Trophoblast cell (in vitro differentiated cells and primary cell): ENCODE measurements around the gene ZMAT5.

ENCODE experiments used
- DNase-seq, 2 donors: peaks; one replicate each; pipeline ENCODE4 v3.0.0-alpha.2; 2016
- H2AFZ ChIP-seq: 2 replicates; pipeline ENCODE4 v1.6.1; 2013; ENCODE audit warnings: low read length, moderate library complexity, mild to moderate bottlenecking; ENCODE audit not compliant: insufficient read depth, poor library complexity
- H2AK5ac ChIP-seq: 2 replicates; pipeline ENCODE4 v1.6.1; 2013; ENCODE audit warnings: mild to moderate bottlenecking, low read length
- H2BK120ac ChIP-seq: 2 replicates; pipeline ENCODE4 v1.6.1; 2013; ENCODE audit warnings: low read length, mild to moderate bottlenecking, moderate library complexity; ENCODE audit not compliant: insufficient read depth, poor library complexity
- H2BK12ac ChIP-seq: 2 replicates; pipeline ENCODE4 v1.6.1; 2013; ENCODE audit warnings: mild to moderate bottlenecking, low read length, moderate library complexity
- H2BK5ac ChIP-seq: 2 replicates; pipeline ENCODE4 v1.6.1; 2013; ENCODE audit warnings: low read length, low read depth, moderate library complexity, mild to moderate bottlenecking; ENCODE audit not compliant: poor library complexity
- H3K14ac ChIP-seq: 2 replicates; pipeline ENCODE4 v1.6.1; 2013; ENCODE audit warnings: mild to moderate bottlenecking, low read length
- H3K18ac ChIP-seq: 2 replicates; pipeline ENCODE4 v1.6.1; 2013; ENCODE audit warnings: mild to moderate bottlenecking, low read length
- H3K23ac ChIP-seq: 2 replicates; pipeline ENCODE4 v1.6.1; 2013; ENCODE audit warnings: low read length
- H3K27ac ChIP-seq: 2 replicates; pipeline ENCODE4 v1.5.1; 2013; ENCODE audit warnings: low read depth, mild to moderate bottlenecking, inconsistent platforms, low read length, moderate library complexity
- H3K27me3 ChIP-seq: 2 replicates; pipeline ENCODE4 v1.6.1; 2013; ENCODE audit warnings: inconsistent platforms, mild to moderate bottlenecking, low read length, moderate library complexity; ENCODE audit not compliant: insufficient read depth
- H3K36me3 ChIP-seq, 2 experiments: 1 replicate in 1 of 2; 2 replicates in 1 of 2; pipeline ENCODE4 v1.6.1; 2013; ENCODE audit warnings: low read length in 2 of 2, mild to moderate bottlenecking in 2 of 2, moderate library complexity in 1 of 2; ENCODE audit not compliant: insufficient read depth in 2 of 2, control insufficient read depth in 1 of 2
- H3K4ac ChIP-seq: 2 replicates; pipeline ENCODE4 v1.6.1; 2013; ENCODE audit warnings: low read depth, mild to moderate bottlenecking, low read length, moderate library complexity
- H3K4me1 ChIP-seq, 2 experiments: 1 replicate in 1 of 2; 2 replicates in 1 of 2; pipeline ENCODE4 v1.6.1; 2013; ENCODE audit warnings: low read length in 2 of 2, mild to moderate bottlenecking in 2 of 2, moderate library complexity in 1 of 2; ENCODE audit not compliant: insufficient read depth in 2 of 2, control insufficient read depth in 1 of 2
- H3K4me2 ChIP-seq: 2 replicates; pipeline ENCODE4 v1.6.1; 2013; ENCODE audit warnings: inconsistent platforms, mild to moderate bottlenecking, low read length, moderate library complexity
- H3K4me3 ChIP-seq: 2 replicates; pipeline ENCODE4 v1.5.1; 2013; ENCODE audit warnings: mild to moderate bottlenecking, low read depth, low read length, inconsistent platforms
- H3K79me1 ChIP-seq: one replicate; pipeline ENCODE4 v1.6.1; 2013; ENCODE audit warnings: low read length
- H3K79me2 ChIP-seq: 2 replicates; pipeline ENCODE4 v1.6.1; 2013; ENCODE audit warnings: low read length, mild to moderate bottlenecking; ENCODE audit not compliant: control insufficient read depth, insufficient read depth, poor library complexity
- H3K9ac ChIP-seq: 2 replicates; pipeline ENCODE4 v1.6.1; 2013; ENCODE audit warnings: mild to moderate bottlenecking, low read length
- H3K9me3 ChIP-seq: 2 replicates; pipeline ENCODE4 v1.6.1; 2013; ENCODE audit warnings: low read depth, mild to moderate bottlenecking, control low read depth, inconsistent platforms, low read length; ENCODE audit not compliant: insufficient read depth
- H4K12ac ChIP-seq: 2 replicates; pipeline ENCODE4 v1.6.1; 2013; ENCODE audit warnings: low read depth, mild to moderate bottlenecking, low read length, moderate library complexity
- H4K8ac ChIP-seq: 2 replicates; pipeline ENCODE4 v1.6.1; 2013; ENCODE audit warnings: low read depth, mild to moderate bottlenecking, low read length, moderate library complexity
- H4K91ac ChIP-seq: one replicate; pipeline ENCODE4 v1.6.1; 2013; ENCODE audit warnings: low read depth, mild to moderate bottlenecking, low read length, moderate library complexity
- WGBS: extraction: QIAGEN DNeasy Blood & Tissue Kit; methylation state at CpG from one replicate; pipeline ENCODE4 v1.1.7; 2013; ENCODE audit warnings: missing lambda C conversion rate; ENCODE audit not compliant: insufficient read length, insufficient coverage; ENCODE audit errors: extremely low coverage; 5-methylcytosine and 5-hydroxymethylcytosine counted together

Gene ZMAT5

GRCh38 chr22:29724843-29725242 lies 42.0 kb downstream of the ZMAT5 start:
- H3K79me2 ChIP-seq = no peaks in the 10 kb centered on the region
- peaks cover 16% of the 10 kb centered on the region for H3K27me3 ChIP-seq
- peaks cover 4% of the 10 kb centered on the region for H3K9me3 ChIP-seq
- no peak overlapping the region for H3K9ac ChIP-seq
- no peak overlapping the region for H4K12ac ChIP-seq
- no peak overlapping the region for H3K18ac ChIP-seq
- peaks cover 0 to 1% of the 10 kb centered on the region in 2 experiments for H3K36me3 ChIP-seq
- H3K27ac ChIP-seq = no peak overlapping the region
- no peak overlapping the region for H2BK5ac ChIP-seq
- H3K14ac ChIP-seq = no peak overlapping the region
- H3K79me1 ChIP-seq = no peaks in the 10 kb centered on the region
- H3K4me3 ChIP-seq = no peak overlapping the region
- no peak overlapping the region for H3K23ac ChIP-seq
- no peak overlapping the region for H2AK5ac ChIP-seq
- no peaks in the 10 kb centered on the region for H3K4me1 ChIP-seq
- no peak overlapping the region for H2BK120ac ChIP-seq
- H3K4ac ChIP-seq = no peak overlapping the region
- no peak overlapping the region for H4K8ac ChIP-seq
- H2AFZ ChIP-seq = no peak overlapping the region
- no peak overlapping the region for H2BK12ac ChIP-seq
- DNase-seq = no peak
- no CpG with 5 or more reads among the region's 8 CpGs for WGBS
- H3K4me2 ChIP-seq = no peak overlapping the region
- H4K91ac ChIP-seq = no peak overlapping the region

GRCh38 chr22:29723766-29724165 lies 43.0 kb downstream of the ZMAT5 start:
- Histone ChIP-seq H3K18ac (no peak overlapping the region), H3K14ac (no peak overlapping the region), H3K23ac (no peak overlapping the region), H3K79me1 (no peaks in the 10 kb centered on the region), H2BK120ac (no peak overlapping the region), H3K79me2 (no peaks in the 10 kb centered on the region), H3K9me3 (peaks cover 7% of the 10 kb centered on the region), H3K9ac (no peak overlapping the region), H3K36me3 (no peaks in the 10 kb centered on the region), H3K4me2 (no peak overlapping the region), H2AK5ac (no peak overlapping the region), H4K12ac (no peak overlapping the region), H3K4ac (no peak overlapping the region), H3K27ac (no peak overlapping the region), H2BK12ac (no peak overlapping the region), H3K4me1 (no peaks in the 10 kb centered on the region), H3K4me3 (no peak overlapping the region), H3K27me3 (peaks cover 25% of the 10 kb centered on the region), H4K8ac (no peak overlapping the region), H2BK5ac (no peak overlapping the region), H2AFZ (no peak overlapping the region), H4K91ac (no peak overlapping the region)
- WGBS = no CpG with 5 or more reads among the region's 10 CpGs
- no peak for DNase-seq

- no peak overlapping the region for H2BK12ac ChIP-seq
- H3K18ac ChIP-seq = no peak overlapping the region
- no peak for DNase-seq
- H4K8ac ChIP-seq = no peak overlapping the region
- no peaks in the 10 kb centered on the region for H3K4me1 ChIP-seq
- no CpG with 5 or more reads among the region's 16 CpGs for WGBS
- H2AK5ac ChIP-seq = no peak overlapping the region
- H3K36me3 ChIP-seq = no peaks in the 10 kb centered on the region
- no peak overlapping the region for H4K12ac ChIP-seq
- no peak overlapping the region for H2BK5ac ChIP-seq
- H3K9ac ChIP-seq = no peak overlapping the region
- no peak overlapping the region for H2AFZ ChIP-seq
- no peak overlapping the region for H2BK120ac ChIP-seq
- no peak overlapping the region for H3K4ac ChIP-seq
- H3K27me3 ChIP-seq = peaks cover 30% of the 10 kb centered on the region
- H3K4me2 ChIP-seq = no peak overlapping the region
- no peak overlapping the region for H3K14ac ChIP-seq
- no peak overlapping the region for H3K23ac ChIP-seq
- no peaks in the 10 kb centered on the region for H3K79me1 ChIP-seq
- H3K27ac ChIP-seq = no peak overlapping the region
- no peaks in the 10 kb centered on the region for H3K79me2 ChIP-seq
- H4K91ac ChIP-seq = no peak overlapping the region
- H3K4me3 ChIP-seq = no peak overlapping the region
- H3K9me3 ChIP-seq = peaks cover 10% of the 10 kb centered on the region
Observed at GRCh38 chr22:29722587-29722986, 44.2 kb downstream of the ZMAT5 start.

- Histone ChIP-seq H3K36me3 (no peaks in the 10 kb centered on the region), H3K27ac (no peak overlapping the region), H2BK12ac (no peak overlapping the region), H2BK5ac (no peak overlapping the region), H2BK120ac (no peak overlapping the region), H3K27me3 (peaks cover 30% of the 10 kb centered on the region), H3K18ac (no peak overlapping the region), H3K4me2 (no peak overlapping the region), H3K4me3 (no peak overlapping the region), H3K79me1 (no peaks in the 10 kb centered on the region), H4K8ac (no peak overlapping the region), H3K4me1 (no peaks in the 10 kb centered on the region), H3K79me2 (no peaks in the 10 kb centered on the region), H4K91ac (no peak overlapping the region), H3K23ac (no peak overlapping the region), H3K4ac (no peak overlapping the region), H3K14ac (no peak overlapping the region), H3K9me3 (peaks cover 10% of the 10 kb centered on the region), H2AK5ac (no peak overlapping the region), H2AFZ (no peak overlapping the region), H3K9ac (no peak overlapping the region), H4K12ac (no peak overlapping the region)
- DNase-seq = no peak
- WGBS = no CpG with 5 or more reads among the region's 7 CpGs
Observed at GRCh38 chr22:29722151-29722550, 44.7 kb downstream of the ZMAT5 start.
